HG03064 (cell line): ENCODE measurements around the gene COBLL1.

Experiments
- ATAC-seq: cut with Tn5 transposase; IDR thresholded peaks from one replicate; pipeline ENCODE4 v1.9.1; 2021; ENCODE audit warnings: low read depth; ENCODE audit not compliant: unreplicated experiment

COBLL1 gene

GRCh38 chr2:164655750-164656149 lies 185.9 kb downstream of the COBLL1 start:
- ATAC-seq, result no peak

- no peak for ATAC-seq
These were observed 186.3 kb downstream of the COBLL1 start for GRCh38 chr2:164655336-164655735.

GRCh38 chr2:164651361-164651760 lies 190.3 kb downstream of the COBLL1 start:
- ATAC-seq, result no peak

GRCh38 chr2:164644036-164644700 lies 197.5 kb downstream of the COBLL1 start:
- no peak for ATAC-seq

GRCh38 chr2:164642946-164643555 lies 198.6 kb downstream of the COBLL1 start:
- ATAC-seq, result no peak

- no peak for ATAC-seq
These were observed 199.4 kb downstream of the COBLL1 start for GRCh38 chr2:164642268-164642667.
